Body of pancreas (tissue), 4 donors: ENCODE measurements around the gene SMIM44. TPM values are rescaled to one million over a fixed set of nuclear protein-coding genes. Genes with fewer than 3 reads are reported as not detected.

Experiments
- ATAC-seq: fragments of 150-250 bp; one replicate; pipeline ENCODE4 v1.9.1; 2016
- DNase-seq, 4 donors: peaks; one replicate each; pipeline ENCODE4 v3.0.0-alpha.2; 2019
- H3K27ac ChIP-seq, 4 donors: fragments of 200-600 bp; sonication (generic); 1 replicate in 3 of 4; 2 replicates in 1 of 4; pipeline versions ENCODE4 v1.5.1 to v1.6.1; 2016 to 2019; ENCODE audit warnings: mild to moderate bottlenecking in 1 of 4, mixed read lengths in 1 of 4, moderate library complexity in 1 of 4
- H3K27me3 ChIP-seq, 2 donors: fragments of 200-600 bp; sonication (generic); one replicate each; pipeline ENCODE4 v1.6.0; 2016; ENCODE audit warnings: mild to moderate bottlenecking in 1 of 2
- H3K36me3 ChIP-seq, 2 donors: fragments of 200-600 bp; sonication (generic); replicated peaks in 1 of 2; 2 replicates each; pipeline ENCODE4 v1.5.1; 2016; ENCODE audit warnings: low read depth in 2 of 2; ENCODE audit not compliant: insufficient read depth in 1 of 2
- H3K4me1 ChIP-seq: fragments of 200-600 bp; sonication (generic); one replicate; pipeline ENCODE4 v1.6.0; 2016
- H3K4me3 ChIP-seq, 2 donors: fragments of 200-600 bp; sonication (generic); 1 replicate in 1 of 2; 2 replicates in 1 of 2; pipeline ENCODE4 v1.5.1; 2016 to 2019
- H3K9me3 ChIP-seq, 3 donors: fragments of 200-600 bp; sonication (generic); 1 replicate in 2 of 3; 2 replicates in 1 of 3; pipeline ENCODE4 v1.5.1; 2016
- CTCF ChIP-seq, 7 experiments: fragments of 450-650 bp in 4 of 7; fragments of 200-600 bp in 3 of 7; sonication (generic) in 3 of 7; IDR thresholded peaks; one replicate each; pipeline ENCODE4 v1.5.1; 2016 to 2019; ENCODE audit warnings: antibody characterized with exemption in 7 of 7
- POLR2A ChIP-seq, 3 donors: fragments of 450-650 bp; IDR thresholded peaks; one replicate each; pipeline ENCODE4 v1.6.1; 2016; ENCODE audit warnings: antibody characterized with exemption in 3 of 3, mild to moderate bottlenecking in 2 of 3
- WGBS, 2 donors: methylation state at CpG; one replicate each; pipeline ENCODE4 v1.1.5; 2017; 5-methylcytosine and 5-hydroxymethylcytosine counted together
- intact Hi-C: fragments of 100-400 bp; cut with DNase I; formaldehyde crosslinking; loops from one replicate; pipeline ENCODE4 v1.15.1; 2023
- total RNA-seq, 2 donors: library from RNA; depleted of rRNA; stranded (reverse); fragments of >200 nt; gene quantifications; one replicate each; pipeline ENCODE4 v1.1.0, GENCODE V29; 2016

Gene SMIM44
- total RNA-seq, 2 donors from 2014 or later, result not detected

- DNase-seq (peak; percentile 36 to 75 (median 52)), ATAC-seq (no peak)
- WGBS, 2 donors, result 71 to 84% methylated on average over 14 to 23 of the region's 23 CpGs
- no peak overlapping the region for H3K27ac ChIP-seq
- intact Hi-C loops, result no loop called here
- no peaks in the 10 kb centered on the region for H3K9me3 ChIP-seq
- no peaks in the 10 kb centered on the region for H3K36me3 ChIP-seq
- TF ChIP-seq CTCF (IDR thresholded peaks at IDR 0.05) (no peak), POLR2A (IDR thresholded peaks at IDR 0.05) (no peak)
- peaks cover 38% of the 10 kb centered on the region for H3K4me1 ChIP-seq
- no peaks in the 10 kb centered on the region for H3K27me3 ChIP-seq
- no peak overlapping the region for H3K4me3 ChIP-seq
Measured at GRCh38 chr19:3513229-3514140, 30.2 kb upstream of the SMIM44 start.

GRCh38 chr19:3512562-3513228, 29.5 kb upstream of the SMIM44 start:
- intact Hi-C loops, result no loop called here
- H3K36me3 ChIP-seq, result no peaks in the 10 kb centered on the region
- H3K27me3 ChIP-seq, result no peaks in the 10 kb centered on the region
- TF ChIP-seq CTCF (IDR thresholded peaks at IDR 0.05) (no peak), POLR2A (IDR thresholded peaks at IDR 0.05) (no peak)
- no peak for DNase-seq
- H3K27ac ChIP-seq, result no peak overlapping the region
- whole genome bisulfite sequencing, 2 donors, result 83 to 95% methylated on average over 7 to 15 of the region's 17 CpGs
- no peaks in the 10 kb centered on the region for H3K9me3 ChIP-seq
- H3K4me1 ChIP-seq, result peaks cover 35% of the 10 kb centered on the region
- no peak for ATAC-seq
- no peak overlapping the region for H3K4me3 ChIP-seq

GRCh38 chr19:3511506-3512251, 28.4 kb upstream of the SMIM44 start:
- peaks cover 33% of the 10 kb centered on the region for H3K4me1 ChIP-seq
- no peak overlapping the region for H3K4me3 ChIP-seq
- 76 to 84% methylated on average over 11 to 26 of the region's 26 CpGs for WGBS, 2 donors
- no peak for DNase-seq
- H3K36me3 ChIP-seq, result no peaks in the 10 kb centered on the region
- no peak overlapping the region for H3K27ac ChIP-seq
- no peaks in the 10 kb centered on the region for H3K27me3 ChIP-seq
- TF ChIP-seq POLR2A (IDR thresholded peaks at IDR 0.05) (no peak), CTCF (IDR thresholded peaks at IDR 0.05) (no peak)
- intact Hi-C loops, result no loop called here
- H3K9me3 ChIP-seq, result no peaks in the 10 kb centered on the region
- no peak for ATAC-seq

GRCh38 chr19:3510727-3511126, 27.5 kb upstream of the SMIM44 start:
- ATAC-seq (no peak), DNase-seq (no peak)
- Histone ChIP-seq H3K9me3 (no peaks in the 10 kb centered on the region), H3K4me3 (no peak overlapping the region), H3K4me1 (peaks cover 25% of the 10 kb centered on the region), H3K27me3 (no peaks in the 10 kb centered on the region), H3K36me3 (no peaks in the 10 kb centered on the region), H3K27ac (no peak overlapping the region)
- intact Hi-C loops, result no loop called here
- TF ChIP-seq CTCF (IDR thresholded peaks at IDR 0.05), result no peak
- TF ChIP-seq POLR2A (IDR thresholded peaks at IDR 0.05), result no peak
- 0 to 83% methylated on average over 1 to 18 of the region's 22 CpGs for WGBS, 2 donors
